ENCODE data around the gene DDX6. TPM values are rescaled to one million over a fixed set of nuclear protein-coding genes. Genes with fewer than 3 reads are reported as not detected.

DDX6 gene
- total RNA-seq, 4 donors from 2014 or later: 73.4 to 125 (median 98.2) TPM

DNA sequence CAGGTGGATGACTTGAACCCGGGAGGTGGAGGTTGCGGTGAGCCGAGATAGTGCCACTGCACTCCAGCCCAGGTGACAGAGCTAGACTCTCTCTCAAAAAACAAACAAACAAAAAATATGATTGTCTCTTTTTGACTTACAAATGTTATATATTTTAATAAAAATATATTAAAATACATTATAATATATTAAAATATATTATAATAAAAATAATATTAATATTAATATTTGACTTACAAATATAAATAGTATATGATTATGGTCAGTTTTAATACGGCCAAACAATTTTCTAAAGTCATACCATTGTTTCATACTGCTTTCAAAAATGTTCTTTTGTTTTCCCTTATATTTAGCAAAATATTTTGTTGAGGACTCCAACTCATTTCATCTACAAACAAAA lies 27.2 kb upstream of the DDX6 start:
- H3K27ac ChIP-seq: no peak overlapping the region
- peaks cover 7 to 11% of the 10 kb centered on the region in 2 donors for H3K4me1 ChIP-seq
- H3K9me3 ChIP-seq: no peaks in the 10 kb centered on the region
- ATAC-seq (no peak), DNase-seq (no peak)
- in situ Hi-C loops (cut with MboI; ENCODE audit: low sequenced_read_pairs in 4 of 4) (no loop called here), intact Hi-C loops (cut with DNase I; ENCODE audit: low total_unique reads) (no loop called here)
- H3K27me3 ChIP-seq: no peaks in the 10 kb centered on the region
- TF ChIP-seq POLR2A (IDR thresholded peaks at IDR 0.05): no peak
- TF ChIP-seq, protein P1, sequence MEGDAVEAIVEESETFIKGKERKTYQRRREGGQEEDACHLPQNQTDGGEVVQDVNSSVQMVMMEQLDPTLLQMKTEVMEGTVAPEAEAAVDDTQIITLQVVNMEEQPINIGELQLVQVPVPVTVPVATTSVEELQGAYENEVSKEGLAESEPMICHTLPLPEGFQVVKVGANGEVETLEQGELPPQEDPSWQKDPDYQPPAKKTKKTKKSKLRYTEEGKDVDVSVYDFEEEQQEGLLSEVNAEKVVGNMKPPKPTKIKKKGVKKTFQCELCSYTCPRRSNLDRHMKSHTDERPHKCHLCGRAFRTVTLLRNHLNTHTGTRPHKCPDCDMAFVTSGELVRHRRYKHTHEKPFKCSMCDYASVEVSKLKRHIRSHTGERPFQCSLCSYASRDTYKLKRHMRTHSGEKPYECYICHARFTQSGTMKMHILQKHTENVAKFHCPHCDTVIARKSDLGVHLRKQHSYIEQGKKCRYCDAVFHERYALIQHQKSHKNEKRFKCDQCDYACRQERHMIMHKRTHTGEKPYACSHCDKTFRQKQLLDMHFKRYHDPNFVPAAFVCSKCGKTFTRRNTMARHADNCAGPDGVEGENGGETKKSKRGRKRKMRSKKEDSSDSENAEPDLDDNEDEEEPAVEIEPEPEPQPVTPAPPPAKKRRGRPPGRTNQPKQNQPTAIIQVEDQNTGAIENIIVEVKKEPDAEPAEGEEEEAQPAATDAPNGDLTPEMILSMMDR (IDR thresholded peaks at IDR 0.05 in 4 of 5, conservative IDR thresholded peaks at IDR 0.05 in 1 of 5): no peak
- no peak overlapping the region for H3K4me3 ChIP-seq
- H3K36me3 ChIP-seq: no peaks in the 10 kb centered on the region

DNA sequence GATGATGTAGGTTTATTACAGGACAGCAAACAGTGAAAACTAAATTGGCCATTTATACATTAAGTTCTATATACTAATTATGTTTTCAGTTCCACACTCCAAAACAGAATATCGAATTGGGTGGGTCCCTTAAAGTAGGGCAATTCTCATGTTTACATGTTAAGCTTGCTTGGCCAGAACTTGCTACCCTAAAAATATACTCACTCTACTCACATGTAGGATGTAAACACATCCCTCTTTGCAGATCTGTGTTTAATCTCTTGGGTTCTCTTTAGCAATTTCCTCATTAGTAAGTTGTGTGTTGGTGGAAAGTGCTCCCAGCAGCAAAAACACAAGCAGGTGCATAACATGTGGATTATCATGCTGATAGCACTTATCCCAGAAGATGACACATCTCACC lies 22.6 kb upstream of the DDX6 start:
- no peak for TF ChIP-seq POLR2A (IDR thresholded peaks at IDR 0.05)
- TF ChIP-seq, protein P1 (IDR thresholded peaks at IDR 0.05 in 4 of 5, conservative IDR thresholded peaks at IDR 0.05 in 1 of 5): no peak
- no peak overlapping the region for H3K27ac ChIP-seq
- no peaks in the 10 kb centered on the region for H3K9me3 ChIP-seq
- no peaks in the 10 kb centered on the region for H3K27me3 ChIP-seq
- ATAC-seq: no peak
- no peaks in the 10 kb centered on the region for H3K4me1 ChIP-seq
- in situ Hi-C loops (cut with MboI; ENCODE audit: low sequenced_read_pairs in 4 of 4): no loop called here
- DNase-seq: no peak
- intact Hi-C loops (cut with DNase I; ENCODE audit: low total_unique reads): no loop called here
- no peak overlapping the region for H3K4me3 ChIP-seq
- no peaks in the 10 kb centered on the region for H3K36me3 ChIP-seq

DNA sequence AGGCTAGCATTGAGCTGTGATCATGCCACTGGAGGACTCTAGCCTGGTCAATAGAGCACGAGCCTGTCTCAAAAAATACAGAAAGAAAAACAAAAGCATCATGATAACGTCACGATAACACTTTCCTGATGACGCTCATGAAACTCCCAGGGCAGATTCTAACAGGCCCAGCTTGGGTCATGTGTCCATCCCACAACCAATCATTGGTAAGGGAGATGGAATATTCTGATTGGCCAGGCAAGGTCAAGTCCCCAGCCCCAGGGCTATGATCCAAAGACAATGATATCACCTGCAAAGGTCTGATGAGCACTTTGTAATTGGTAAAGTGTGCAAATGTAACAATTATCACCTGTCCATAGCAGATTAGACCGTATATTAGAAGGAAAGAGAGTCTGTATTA lies 21.5 kb upstream of the DDX6 start:
- ATAC-seq: no peak
- Histone ChIP-seq H3K4me3 (no peak overlapping the region), H3K27me3 (no peaks in the 10 kb centered on the region), H3K36me3 (no peaks in the 10 kb centered on the region), H3K4me1 (no peaks in the 10 kb centered on the region), H3K9me3 (no peaks in the 10 kb centered on the region), H3K27ac (no peak overlapping the region)
- intact Hi-C loops (cut with DNase I; ENCODE audit: low total_unique reads) (no loop called here), in situ Hi-C loops (cut with MboI; ENCODE audit: low sequenced_read_pairs in 4 of 4) (no loop called here)
- TF ChIP-seq, protein P1 (IDR thresholded peaks at IDR 0.05 in 4 of 5, conservative IDR thresholded peaks at IDR 0.05 in 1 of 5): no peak
- no peak for TF ChIP-seq POLR2A (IDR thresholded peaks at IDR 0.05)
- no peak for DNase-seq

DNA sequence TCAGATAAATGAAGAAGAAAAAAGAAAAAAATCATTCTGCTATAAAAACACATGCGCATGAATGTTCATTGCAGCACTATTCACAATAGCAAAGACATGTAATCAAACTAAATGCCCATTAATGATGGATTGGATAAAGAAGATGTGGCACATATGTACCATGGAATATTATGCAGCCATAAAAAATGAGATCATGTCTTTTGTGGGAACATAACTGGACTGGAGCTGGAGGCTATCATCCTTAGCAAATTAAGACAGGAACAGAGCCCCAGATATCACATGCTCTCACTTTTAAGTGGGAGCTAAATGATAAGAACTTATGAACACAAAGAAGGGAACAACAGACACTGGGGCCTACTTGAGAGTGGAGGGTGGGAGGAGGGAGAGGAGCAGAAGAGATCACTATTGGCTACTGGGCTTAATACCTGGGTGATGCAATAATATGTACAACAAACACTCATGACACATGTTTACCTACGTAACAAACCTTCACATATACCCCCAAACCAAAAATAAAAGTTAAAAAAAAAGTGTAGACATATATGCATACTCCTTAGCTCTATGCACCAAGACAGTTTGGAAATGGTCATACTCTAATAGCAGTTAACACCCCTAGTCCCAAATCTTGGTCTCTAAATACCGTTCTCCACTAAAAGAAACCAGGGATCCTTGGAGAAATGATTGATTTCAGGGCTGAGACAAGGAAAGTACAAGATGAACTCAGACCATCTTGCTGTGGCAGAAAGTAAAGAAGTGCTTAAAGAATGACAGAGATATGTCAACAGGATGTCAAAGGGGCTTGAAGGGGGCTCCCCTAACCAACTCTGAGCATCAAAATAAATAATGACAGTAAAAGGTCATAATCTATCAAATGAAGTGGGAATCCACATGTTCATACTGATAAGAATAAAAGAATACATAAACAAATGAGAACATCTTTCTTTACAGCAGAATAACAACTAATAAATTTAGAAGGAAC lies 17.1 kb upstream of the DDX6 start:
- no peaks in the 10 kb centered on the region for H3K27me3 ChIP-seq
- no peaks in the 10 kb centered on the region for H3K4me1 ChIP-seq
- TF ChIP-seq, protein P1 (IDR thresholded peaks at IDR 0.05 in 4 of 5, conservative IDR thresholded peaks at IDR 0.05 in 1 of 5): no peak
- TF ChIP-seq POLR2A (IDR thresholded peaks at IDR 0.05): no peak
- DNase-seq: no peak
- no peak overlapping the region for H3K27ac ChIP-seq
- no peaks in the 10 kb centered on the region for H3K36me3 ChIP-seq
- ATAC-seq: no peak
- no peaks in the 10 kb centered on the region for H3K9me3 ChIP-seq
- in situ Hi-C loops (cut with MboI; ENCODE audit: low sequenced_read_pairs in 4 of 4): no loop called here
- no peak overlapping the region for H3K4me3 ChIP-seq
- intact Hi-C loops (cut with DNase I; ENCODE audit: low total_unique reads): no loop called here

Measured in gastrocnemius medialis (tissue), 4 donors.